OCI-LY3 (cell line): Measurements from ENCODE around the gene TMEM147.

Experiments used
- EZH2phosphoT487 ChIP-seq: fragments of 200-600 bp; shearing (Covaris generic); IDR thresholded peaks from 2 replicates; pipeline ENCODE4 v1.6.1; 2018; ENCODE audit warnings: antibody characterized with exemption, mixed run types, low read depth
- TF ChIP-seq, protein P1 (sequence below): fragments of 200-600, 300-600 bp; sonication (generic); IDR thresholded peaks from 2 replicates; pipeline ENCODE4 v1.5.1; 2014; ENCODE audit warnings: antibody characterized with exemption, low read length, low read depth

DNA sequence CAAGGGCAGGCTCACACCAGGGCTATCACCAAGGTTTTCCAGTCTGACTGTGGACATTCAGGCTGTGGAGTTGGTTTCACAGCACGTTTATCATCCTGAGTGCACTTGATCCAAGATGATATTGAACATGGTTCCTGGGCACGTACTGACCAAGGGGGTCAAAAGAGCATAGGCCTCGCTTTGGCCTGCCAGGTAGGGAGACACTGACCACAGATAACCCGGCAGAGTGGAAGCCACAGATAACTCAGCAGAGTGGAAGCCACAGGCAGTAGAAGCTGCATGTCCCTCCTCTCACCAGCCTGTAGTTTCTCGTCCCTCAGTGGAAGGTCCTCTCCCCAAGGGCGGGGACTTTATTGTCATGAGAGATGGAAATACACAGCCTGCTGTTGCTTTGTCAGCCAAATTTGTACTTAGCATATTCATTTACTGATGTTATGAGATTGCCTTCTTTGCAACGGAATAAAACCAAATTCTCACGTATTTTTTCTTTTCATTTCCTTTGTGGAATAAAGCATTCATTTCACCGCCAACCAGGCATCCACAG is 46.4 kb upstream of the TMEM147 start:
- TF ChIP-seq, protein P1, sequence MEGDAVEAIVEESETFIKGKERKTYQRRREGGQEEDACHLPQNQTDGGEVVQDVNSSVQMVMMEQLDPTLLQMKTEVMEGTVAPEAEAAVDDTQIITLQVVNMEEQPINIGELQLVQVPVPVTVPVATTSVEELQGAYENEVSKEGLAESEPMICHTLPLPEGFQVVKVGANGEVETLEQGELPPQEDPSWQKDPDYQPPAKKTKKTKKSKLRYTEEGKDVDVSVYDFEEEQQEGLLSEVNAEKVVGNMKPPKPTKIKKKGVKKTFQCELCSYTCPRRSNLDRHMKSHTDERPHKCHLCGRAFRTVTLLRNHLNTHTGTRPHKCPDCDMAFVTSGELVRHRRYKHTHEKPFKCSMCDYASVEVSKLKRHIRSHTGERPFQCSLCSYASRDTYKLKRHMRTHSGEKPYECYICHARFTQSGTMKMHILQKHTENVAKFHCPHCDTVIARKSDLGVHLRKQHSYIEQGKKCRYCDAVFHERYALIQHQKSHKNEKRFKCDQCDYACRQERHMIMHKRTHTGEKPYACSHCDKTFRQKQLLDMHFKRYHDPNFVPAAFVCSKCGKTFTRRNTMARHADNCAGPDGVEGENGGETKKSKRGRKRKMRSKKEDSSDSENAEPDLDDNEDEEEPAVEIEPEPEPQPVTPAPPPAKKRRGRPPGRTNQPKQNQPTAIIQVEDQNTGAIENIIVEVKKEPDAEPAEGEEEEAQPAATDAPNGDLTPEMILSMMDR = no peak
- no peak for TF ChIP-seq EZH2phosphoT487
